GM21360 (cell line): ENCODE results near the gene CDYL.

Experiments
- ATAC-seq: cut with Tn5 transposase; IDR thresholded peaks from one replicate; pipeline ENCODE4 v1.9.1; 2021; ENCODE audit warnings: mild to moderate bottlenecking, moderate library complexity; ENCODE audit not compliant: unreplicated experiment

The CDYL gene

GRCh38 chr6:4802312-4802935, 26.2 kb downstream of the CDYL start:
- ATAC-seq = peak; percentile 45

- ATAC-seq = no peak
Observed at GRCh38 chr6:4803343-4803744, 27.1 kb downstream of the CDYL start.

DNA sequence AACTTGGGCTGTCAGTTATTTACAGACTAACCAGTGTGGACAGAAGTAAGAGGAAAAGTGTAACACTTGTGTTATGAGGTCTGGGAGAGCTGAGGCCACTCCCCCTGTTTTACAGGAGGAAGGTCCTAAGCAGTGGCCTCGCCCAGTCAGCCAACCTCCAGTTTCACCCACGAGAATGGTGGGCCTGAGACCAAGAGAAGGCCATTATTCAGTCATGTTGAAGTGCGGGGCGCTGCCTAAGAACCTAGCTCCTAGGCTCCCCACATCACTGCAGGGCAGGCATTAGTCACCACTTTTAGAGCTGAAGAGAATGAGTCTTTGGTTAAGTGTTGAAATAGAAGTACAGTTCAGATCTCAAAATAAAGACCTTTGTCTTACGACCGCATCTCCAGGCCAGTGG, 27.9 kb downstream of the CDYL start:
- no peak for ATAC-seq

- ATAC-seq = no peak
Observed at GRCh38 chr6:4805553-4806336, 29.5 kb downstream of the CDYL start.

DNA sequence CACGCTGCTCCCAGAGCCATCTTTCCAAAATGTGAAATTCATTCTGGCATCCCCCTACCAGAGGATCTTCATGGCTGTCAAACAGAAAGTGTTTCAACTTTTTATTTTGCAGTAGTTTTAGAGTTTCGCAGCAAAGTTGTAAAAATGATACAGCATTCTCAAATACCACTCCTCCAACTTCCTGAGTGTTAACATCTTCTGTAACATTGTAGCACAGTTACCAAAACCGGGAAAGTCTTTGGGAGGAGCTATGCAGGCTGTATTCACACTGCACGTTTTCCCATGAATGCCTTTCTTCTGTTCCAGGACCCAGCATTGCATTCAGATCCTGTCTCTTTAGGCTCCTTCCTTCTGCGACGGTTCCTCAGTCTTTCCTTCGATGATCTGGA, 30.1 kb downstream of the CDYL start:
- no peak for ATAC-seq

DNA sequence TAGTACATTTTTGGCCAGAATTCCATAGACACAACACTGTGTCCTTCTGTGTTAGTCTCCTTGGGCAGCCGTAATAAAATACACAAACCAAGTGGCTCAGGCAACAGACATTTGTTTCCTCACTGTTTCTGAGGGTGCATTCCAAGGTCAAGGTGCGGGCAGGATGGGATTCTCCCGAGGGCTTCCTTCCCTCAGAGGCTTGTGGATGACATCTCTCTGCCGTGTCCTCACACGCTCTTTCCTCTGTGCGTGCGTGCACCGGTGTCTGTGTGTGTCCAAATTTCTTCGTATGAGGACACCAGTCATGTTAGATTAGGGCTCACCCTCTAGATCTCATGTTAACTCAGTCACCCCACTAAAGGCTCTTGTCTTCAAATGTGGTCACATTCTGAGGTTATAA, 30.6 kb downstream of the CDYL start:
- ATAC-seq = no peak

DNA sequence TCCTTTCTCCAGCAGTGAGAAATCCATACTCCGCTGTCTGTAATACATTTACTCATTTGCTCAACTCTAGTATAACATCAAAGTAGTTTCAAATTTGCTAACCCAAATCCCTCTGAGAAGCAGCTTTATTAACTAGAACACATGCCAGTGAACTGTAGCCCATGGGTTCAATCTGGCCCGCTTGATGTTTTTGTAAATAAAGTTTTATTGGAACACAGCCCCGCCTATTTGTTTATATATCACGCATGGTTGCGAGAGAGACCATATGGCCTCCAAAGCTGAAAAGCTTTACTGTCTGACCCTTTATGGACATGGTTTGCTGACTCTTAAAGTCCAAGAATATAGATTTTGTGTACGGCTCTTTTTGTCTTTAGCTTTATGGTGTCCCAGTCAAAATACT, 32.2 kb downstream of the CDYL start:
- no peak for ATAC-seq

DNA sequence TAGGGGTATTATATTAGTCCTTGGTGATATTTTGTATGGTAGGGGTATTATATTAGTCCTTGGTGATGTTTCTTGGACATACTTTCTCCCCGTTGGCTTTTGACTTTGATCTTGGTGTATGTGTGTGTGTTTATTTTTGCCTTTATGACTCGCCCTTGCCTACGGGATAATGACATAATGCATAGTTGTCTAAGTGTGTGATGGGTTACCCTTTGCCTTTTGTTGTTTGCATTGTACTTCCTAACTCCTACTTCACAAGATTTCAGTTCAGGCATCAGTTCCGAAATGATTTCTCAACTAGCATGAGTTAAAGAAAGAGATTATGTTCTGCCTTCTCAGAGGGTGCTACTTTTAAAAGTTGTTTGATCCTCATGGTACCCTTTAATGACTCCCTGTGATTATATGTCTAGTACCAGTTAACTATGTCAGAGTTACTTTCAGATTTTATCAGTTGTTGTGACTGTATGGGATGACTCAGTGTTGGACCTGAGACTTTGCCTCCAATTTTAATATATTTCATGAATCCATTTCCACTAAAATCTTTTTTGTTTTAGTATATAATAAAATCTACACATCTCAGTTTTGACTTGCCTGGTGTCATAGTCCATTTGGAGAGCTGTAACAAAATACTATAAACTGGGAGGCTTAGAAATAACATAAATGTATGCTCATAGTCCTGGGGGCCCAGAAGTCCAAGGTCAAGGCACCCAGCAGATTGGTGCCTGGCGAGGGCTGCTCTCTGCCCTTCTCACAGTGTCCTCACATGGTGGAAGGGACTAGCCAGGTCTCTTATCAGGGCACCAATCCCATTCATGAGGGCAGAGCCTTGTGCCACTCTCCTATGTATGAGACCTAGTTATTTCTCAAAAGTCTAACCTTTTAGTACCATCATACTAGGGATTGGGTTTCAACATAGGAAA, 34.1 kb downstream of the CDYL start:
- ATAC-seq = no peak

- no peak for ATAC-seq
Observed at GRCh38 chr6:4812068-4812467, 35.9 kb downstream of the CDYL start.

DNA sequence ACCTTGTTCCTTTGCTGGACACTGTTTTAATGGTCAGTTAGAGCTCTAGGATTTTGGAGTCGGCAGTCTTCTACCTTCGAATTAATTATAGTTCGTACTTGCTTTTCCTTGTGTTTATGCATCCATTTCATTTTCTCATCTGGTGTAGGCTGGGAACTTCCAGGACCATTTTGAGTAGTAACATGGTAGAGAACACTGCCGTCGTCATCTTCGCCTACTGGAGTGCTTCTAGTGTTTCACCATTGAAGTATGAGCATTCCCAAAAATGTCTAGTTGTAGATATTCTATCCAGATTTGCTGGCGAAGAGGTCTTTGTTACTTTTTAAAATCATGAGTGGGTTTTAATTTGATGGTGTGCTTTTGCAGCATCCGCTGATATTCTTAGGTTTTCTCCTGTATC, 36.9 kb downstream of the CDYL start:
- ATAC-seq = no peak

DNA sequence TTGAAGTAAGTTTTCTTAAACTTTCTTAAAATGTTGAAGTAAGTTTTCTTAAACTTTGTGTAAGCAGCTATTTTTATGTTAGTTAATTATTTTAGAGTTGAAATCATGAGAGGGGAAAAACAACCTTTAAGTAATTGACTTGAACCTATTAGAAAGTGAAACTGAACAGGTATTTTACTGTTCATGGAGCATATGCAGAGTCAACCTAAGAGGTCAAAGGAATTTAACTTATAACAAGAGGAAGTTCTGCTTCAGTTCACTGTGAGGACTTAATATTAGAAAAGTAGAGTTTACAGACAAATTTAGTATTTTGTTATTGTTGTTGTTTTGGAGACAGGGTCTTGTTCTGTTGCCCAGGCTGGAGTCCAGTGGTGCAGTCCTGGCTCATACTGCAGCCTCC, 38.0 kb downstream of the CDYL start:
- ATAC-seq = no peak

DNA sequence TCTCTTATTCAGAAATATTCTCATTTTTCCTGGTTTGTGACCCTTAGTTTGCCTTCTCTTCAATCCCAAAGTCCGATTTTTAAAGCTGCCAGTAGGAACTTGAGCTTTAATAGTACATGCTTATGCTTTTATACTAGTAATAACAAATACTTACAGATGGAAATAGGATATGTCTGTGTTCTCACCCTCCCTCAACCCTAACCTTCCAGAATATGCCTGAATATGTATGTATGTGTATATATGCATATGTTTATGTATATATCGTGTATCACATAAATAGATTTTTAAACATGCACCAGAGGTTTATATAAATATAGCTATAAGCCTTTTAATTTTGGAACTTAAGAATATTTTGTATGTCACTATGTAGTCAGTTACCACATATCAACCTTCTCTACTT, 38.8 kb downstream of the CDYL start:
- no peak for ATAC-seq

DNA sequence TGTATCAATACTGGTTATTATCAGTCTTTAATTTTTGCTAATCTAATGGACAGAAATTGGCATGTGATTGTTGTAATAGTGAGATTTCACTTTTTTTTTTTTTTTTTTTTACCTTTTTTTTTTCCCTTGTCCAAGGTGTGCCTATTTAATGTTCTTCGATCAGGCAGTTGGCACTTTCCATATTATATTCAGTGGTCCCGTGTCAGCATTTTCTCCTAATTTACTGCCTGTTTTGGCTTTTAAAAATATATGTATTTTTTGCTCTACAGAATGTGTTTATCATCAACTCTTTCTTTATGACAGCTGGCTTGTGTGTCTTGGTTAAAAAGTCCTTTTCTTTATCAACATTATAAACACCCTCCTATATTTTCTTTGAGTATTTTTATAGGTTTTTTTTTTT, 39.4 kb downstream of the CDYL start:
- no peak for ATAC-seq

DNA sequence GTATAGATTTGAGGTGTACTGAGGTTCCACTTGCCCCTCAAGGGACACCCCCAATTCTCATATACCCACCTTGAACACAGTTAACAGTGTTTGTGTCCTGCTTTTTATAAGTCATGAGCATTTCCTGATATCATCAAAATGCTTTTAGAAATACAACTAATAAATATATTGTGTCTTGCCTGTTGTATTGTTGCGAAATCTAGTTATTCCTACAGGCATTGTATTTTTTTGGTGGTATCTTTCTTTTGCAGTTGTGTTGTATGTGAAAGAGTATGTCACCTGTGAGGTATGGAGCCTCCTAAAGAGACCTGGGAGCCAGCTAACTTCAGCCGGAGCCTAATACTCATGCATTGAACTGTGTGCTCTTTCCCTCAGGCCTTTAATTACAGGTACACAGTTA, 40.7 kb downstream of the CDYL start:
- ATAC-seq = no peak

DNA sequence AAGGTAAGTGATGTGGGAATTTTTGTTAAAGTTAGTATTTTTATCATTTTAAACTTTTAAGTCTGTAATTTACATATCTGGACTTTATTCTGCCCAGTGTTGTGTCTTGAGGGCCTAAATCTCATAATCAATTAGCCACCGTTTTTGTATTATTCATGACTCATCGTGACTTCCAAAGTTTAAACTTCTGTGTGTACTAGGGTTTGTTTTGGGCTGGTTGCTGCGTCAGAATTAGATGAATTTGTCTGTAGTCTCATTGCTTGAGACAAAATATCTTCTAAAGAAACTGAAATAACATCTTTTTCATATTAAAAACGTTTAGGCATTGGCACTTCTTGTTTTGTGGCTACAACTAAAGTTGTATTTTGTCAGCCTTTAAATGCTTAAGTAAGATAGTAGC, 41.3 kb downstream of the CDYL start:
- no peak for ATAC-seq

- no peak for ATAC-seq
Observed at GRCh38 chr6:4818272-4818938, 42.2 kb downstream of the CDYL start.

GRCh38 chr6:4819706-4820283, 43.6 kb downstream of the CDYL start:
- ATAC-seq = no peak

DNA sequence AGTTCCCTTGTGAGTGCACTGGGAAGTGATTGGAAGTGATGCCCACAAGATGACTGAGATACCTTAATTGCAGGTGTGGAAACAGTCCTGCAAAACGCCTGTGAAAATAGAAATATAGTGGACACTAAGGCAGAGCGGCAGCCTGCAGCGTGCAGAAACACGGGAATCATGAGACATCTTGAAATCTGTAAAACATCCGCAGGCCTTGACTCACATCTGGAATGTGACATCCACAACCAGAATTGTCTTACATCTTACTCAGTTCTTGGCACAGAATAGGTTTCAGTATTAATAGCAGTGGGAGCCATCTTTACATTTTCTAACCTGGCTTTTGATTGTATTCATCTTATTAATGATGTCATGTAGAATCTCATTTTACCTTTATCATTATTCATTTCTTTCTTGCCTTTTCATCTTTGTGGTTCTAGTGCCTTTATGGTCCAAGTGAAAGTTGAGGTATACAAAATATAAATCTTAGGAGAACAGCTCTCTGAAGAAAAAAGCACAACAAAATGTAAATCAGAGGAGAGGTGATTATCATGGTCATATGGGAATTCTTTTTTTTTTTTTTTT, 44.6 kb downstream of the CDYL start:
- ATAC-seq = no peak

GRCh38 chr6:4822476-4822875, 46.3 kb downstream of the CDYL start:
- ATAC-seq = no peak

DNA sequence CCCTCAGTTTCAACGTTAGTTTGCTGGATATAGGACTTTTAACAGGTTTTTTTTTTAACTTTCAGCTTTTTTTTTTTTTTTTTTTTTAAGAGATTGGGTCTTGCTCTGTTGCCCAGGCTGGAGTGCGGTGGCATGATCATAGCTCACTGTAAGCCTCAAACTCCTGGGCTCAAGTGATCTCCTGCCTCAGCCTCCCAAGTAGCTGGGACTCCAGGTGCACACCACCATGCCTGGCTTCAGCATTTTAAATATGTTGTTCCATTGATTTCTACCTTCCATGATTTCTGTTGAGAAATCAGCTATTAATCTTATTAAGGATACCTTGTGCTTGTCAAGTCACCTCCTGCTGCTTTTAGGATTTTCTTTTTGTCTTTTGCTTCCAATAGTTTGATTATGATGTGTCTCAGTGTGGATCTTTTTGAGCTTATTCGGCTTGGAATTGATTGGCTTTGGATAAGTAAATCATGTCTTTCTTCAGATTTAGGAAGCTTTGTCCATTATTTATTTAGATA, 52.0 kb downstream of the CDYL start:
- no peak for ATAC-seq
